Measurements from ENCODE around the gene SYNPO2.

GRCh38 chr4:118968813-118969212, 80.2 kb downstream of the SYNPO2 start:
- TF ChIP-seq CTCF (conservative IDR thresholded peaks at IDR 0.05; ENCODE audit: low read length), result no peak
- TF ChIP-seq EZH2phosphoT487 (IDR thresholded peaks at IDR 0.05; ENCODE audit: borderline replicate concordance), result no peak

All from Loucy (cell line).